ENCODE results near the gene CST6. TPM values are rescaled to one million over a fixed set of nuclear protein-coding genes. Genes with fewer than 3 reads are reported as not detected.
A peak's percentile ranks its signal among the peaks of the same experiment; 100 is the strongest.

CST6 gene
- total and polyA plus RNA-seq, 2 of the 13 experiments (the other 11 are each of a cell fraction or from before 2014, with no cell fraction given) = not detected

GRCh38 chr11:66051766-66052663 is 40.2 kb downstream of the CST6 start, which contains the start of gene SF3B2 (continued):
- no peak; the same call in none of the 2 replicates for TF ChIP-seq ZBTB42 (CRISPR knock-in tag; IDR thresholded peaks at IDR 0.05)
- TF ChIP-seq CCDC6 (CRISPR knock-in tag; IDR thresholded peaks at IDR 0.05) = peak; percentile 29
- peak; percentile 31; the same call in 1 of the 2 replicates for TF ChIP-seq NCOA2 (CRISPR knock-in tag; IDR thresholded peaks at IDR 0.05)
- peak; percentile 78 for TF ChIP-seq GFI1 (CRISPR knock-in tag; IDR thresholded peaks at IDR 0.05; ENCODE audit: borderline replicate concordance)
- TF ChIP-seq, protein P1, sequence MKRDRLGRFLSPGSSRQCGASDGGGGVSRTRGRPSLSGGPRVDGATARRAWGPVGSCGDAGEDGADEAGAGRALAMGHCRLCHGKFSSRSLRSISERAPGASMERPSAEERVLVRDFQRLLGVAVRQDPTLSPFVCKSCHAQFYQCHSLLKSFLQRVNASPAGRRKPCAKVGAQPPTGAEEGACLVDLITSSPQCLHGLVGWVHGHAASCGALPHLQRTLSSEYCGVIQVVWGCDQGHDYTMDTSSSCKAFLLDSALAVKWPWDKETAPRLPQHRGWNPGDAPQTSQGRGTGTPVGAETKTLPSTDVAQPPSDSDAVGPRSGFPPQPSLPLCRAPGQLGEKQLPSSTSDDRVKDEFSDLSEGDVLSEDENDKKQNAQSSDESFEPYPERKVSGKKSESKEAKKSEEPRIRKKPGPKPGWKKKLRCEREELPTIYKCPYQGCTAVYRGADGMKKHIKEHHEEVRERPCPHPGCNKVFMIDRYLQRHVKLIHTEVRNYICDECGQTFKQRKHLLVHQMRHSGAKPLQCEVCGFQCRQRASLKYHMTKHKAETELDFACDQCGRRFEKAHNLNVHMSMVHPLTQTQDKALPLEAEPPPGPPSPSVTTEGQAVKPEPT (CRISPR knock-in tag; IDR thresholded peaks at IDR 0.05; ENCODE audit: low read depth) = no peak
- peak; percentile 80 for TF ChIP-seq HNF4A (CRISPR knock-in tag; IDR thresholded peaks at IDR 0.05)
- TF ChIP-seq, protein P2, sequence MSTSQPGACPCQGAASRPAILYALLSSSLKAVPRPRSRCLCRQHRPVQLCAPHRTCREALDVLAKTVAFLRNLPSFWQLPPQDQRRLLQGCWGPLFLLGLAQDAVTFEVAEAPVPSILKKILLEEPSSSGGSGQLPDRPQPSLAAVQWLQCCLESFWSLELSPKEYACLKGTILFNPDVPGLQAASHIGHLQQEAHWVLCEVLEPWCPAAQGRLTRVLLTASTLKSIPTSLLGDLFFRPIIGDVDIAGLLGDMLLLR (CRISPR knock-in tag; IDR thresholded peaks at IDR 0.05) = no peak
- TF ChIP-seq ZNF441 (CRISPR knock-in tag; IDR thresholded peaks at IDR 0.05; ENCODE audit: borderline replicate concordance) = 0 out of 2 replicates have a peak, but pooled peaks have one; percentile 32
- peak; percentile 88; the same call in 1 of the 2 replicates for TF ChIP-seq SMAD1 (CRISPR knock-in tag; IDR thresholded peaks at IDR 0.05; ENCODE audit: borderline replicate concordance, low read depth)
- peak; percentile 74; the same call in 1 of the 2 replicates for TF ChIP-seq RFXAP (CRISPR knock-in tag; IDR thresholded peaks at IDR 0.05; ENCODE audit: borderline replicate concordance)
- no peak for TF ChIP-seq ZC3H13 (CRISPR knock-in tag; IDR thresholded peaks at IDR 0.05)
- no peak for TF ChIP-seq PPARG (CRISPR knock-in tag; conservative IDR thresholded peaks at IDR 0.05)
- no peak for TF ChIP-seq DNMT3B (CRISPR knock-in tag; conservative IDR thresholded peaks at IDR 0.05)
- TF ChIP-seq, protein P3, sequence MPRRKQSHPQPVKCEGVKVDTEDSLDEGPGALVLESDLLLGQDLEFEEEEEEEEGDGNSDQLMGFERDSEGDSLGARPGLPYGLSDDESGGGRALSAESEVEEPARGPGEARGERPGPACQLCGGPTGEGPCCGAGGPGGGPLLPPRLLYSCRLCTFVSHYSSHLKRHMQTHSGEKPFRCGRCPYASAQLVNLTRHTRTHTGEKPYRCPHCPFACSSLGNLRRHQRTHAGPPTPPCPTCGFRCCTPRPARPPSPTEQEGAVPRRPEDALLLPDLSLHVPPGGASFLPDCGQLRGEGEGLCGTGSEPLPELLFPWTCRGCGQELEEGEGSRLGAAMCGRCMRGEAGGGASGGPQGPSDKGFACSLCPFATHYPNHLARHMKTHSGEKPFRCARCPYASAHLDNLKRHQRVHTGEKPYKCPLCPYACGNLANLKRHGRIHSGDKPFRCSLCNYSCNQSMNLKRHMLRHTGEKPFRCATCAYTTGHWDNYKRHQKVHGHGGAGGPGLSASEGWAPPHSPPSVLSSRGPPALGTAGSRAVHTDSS (CRISPR knock-in tag; conservative IDR thresholded peaks at IDR 0.05) = no peak
- no peak for TF ChIP-seq ZNF296 (CRISPR knock-in tag; conservative IDR thresholded peaks at IDR 0.05)
- peak; percentile 76; the same call in 1 of the 2 replicates for TF ChIP-seq SALL1 (CRISPR knock-in tag; IDR thresholded peaks at IDR 0.05)
- TF ChIP-seq SRSF9 (IDR thresholded peaks at IDR 0.05; ENCODE audit: borderline replicate concordance, insufficient read depth, low read depth, low read length, poor library complexity, severe bottlenecking) = no peak
- TF ChIP-seq KLF6 (CRISPR knock-in tag; IDR thresholded peaks at IDR 0.05) = no peak; the same call in 1 of the 2 replicates
- TF ChIP-seq HMGA1 (CRISPR knock-in tag; conservative IDR thresholded peaks at IDR 0.05) = no peak
- no peak for TF ChIP-seq MAFG (CRISPR knock-in tag; IDR thresholded peaks at IDR 0.05)
- TF ChIP-seq ZNF512 (CRISPR knock-in tag; IDR thresholded peaks at IDR 0.05) = no peak
- no peak for TF ChIP-seq SATB2 (CRISPR knock-in tag; IDR thresholded peaks at IDR 0.05)
- peak; percentile 80; the same call in 1 of the 2 replicates for TF ChIP-seq ZNF891 (CRISPR knock-in tag; IDR thresholded peaks at IDR 0.05)
- no peak for TF ChIP-seq NR3C1 (CRISPR knock-in tag; IDR thresholded peaks at IDR 0.05)
- peak; percentile 66 for TF ChIP-seq HDAC2 (CRISPR knock-in tag; IDR thresholded peaks at IDR 0.05)

All from HepG2 (cell line).